ENCODE measurements around the gene FOXP1.

The FOXP1 gene

GRCh38 chr3:71614426-71614825, 30.9 kb upstream of the FOXP1 start:
- Histone ChIP-seq H3K9me2 (replicated peaks; ENCODE audit: insufficient read depth, low read length) (no peaks in the 10 kb centered on the region), H2AFZ (ENCODE audit: low read depth, low read length, severe bottlenecking) (no peak overlapping the region), H4K20me1 (ENCODE audit: low read depth, low read length) (no peaks in the 10 kb centered on the region), H3K9me3 (ENCODE audit: insufficient read depth, low read length) (no peaks in the 10 kb centered on the region), H3K4me3 (ENCODE audit: insufficient read depth, low read length, poor library complexity, severe bottlenecking) (no peak overlapping the region), H3K36me3 (ENCODE audit: low read length) (no peaks in the 10 kb centered on the region), H3K4me2 (ENCODE audit: low read depth, low read length, poor library complexity, severe bottlenecking) (no peak overlapping the region), H3K27me3 (ENCODE audit: low read length) (no peaks in the 10 kb centered on the region), H3K79me2 (ENCODE audit: insufficient read depth, low read length) (no peaks in the 10 kb centered on the region), H3K27ac (ENCODE audit: low read depth, low read length) (no peak overlapping the region), H3F3A (ENCODE audit: insufficient read depth) (no peaks in the 10 kb centered on the region), H3K9ac (ENCODE audit: low read length) (no peak overlapping the region)
- TF ChIP-seq EZH2phosphoT487 (conservative IDR thresholded peaks at IDR 0.05; ENCODE audit: low read length), result no peak
- TF ChIP-seq, protein P1, sequence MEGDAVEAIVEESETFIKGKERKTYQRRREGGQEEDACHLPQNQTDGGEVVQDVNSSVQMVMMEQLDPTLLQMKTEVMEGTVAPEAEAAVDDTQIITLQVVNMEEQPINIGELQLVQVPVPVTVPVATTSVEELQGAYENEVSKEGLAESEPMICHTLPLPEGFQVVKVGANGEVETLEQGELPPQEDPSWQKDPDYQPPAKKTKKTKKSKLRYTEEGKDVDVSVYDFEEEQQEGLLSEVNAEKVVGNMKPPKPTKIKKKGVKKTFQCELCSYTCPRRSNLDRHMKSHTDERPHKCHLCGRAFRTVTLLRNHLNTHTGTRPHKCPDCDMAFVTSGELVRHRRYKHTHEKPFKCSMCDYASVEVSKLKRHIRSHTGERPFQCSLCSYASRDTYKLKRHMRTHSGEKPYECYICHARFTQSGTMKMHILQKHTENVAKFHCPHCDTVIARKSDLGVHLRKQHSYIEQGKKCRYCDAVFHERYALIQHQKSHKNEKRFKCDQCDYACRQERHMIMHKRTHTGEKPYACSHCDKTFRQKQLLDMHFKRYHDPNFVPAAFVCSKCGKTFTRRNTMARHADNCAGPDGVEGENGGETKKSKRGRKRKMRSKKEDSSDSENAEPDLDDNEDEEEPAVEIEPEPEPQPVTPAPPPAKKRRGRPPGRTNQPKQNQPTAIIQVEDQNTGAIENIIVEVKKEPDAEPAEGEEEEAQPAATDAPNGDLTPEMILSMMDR (IDR thresholded peaks at IDR 0.05; ENCODE audit: insufficient read depth, low read length, poor library complexity, severe bottlenecking), result no peak

- H3K9me2 ChIP-seq (replicated peaks; ENCODE audit: insufficient read depth, low read length), result no peaks in the 10 kb centered on the region
- no peak overlapping the region for H3K9ac ChIP-seq (ENCODE audit: low read length)
- H4K20me1 ChIP-seq (ENCODE audit: low read depth, low read length), result no peaks in the 10 kb centered on the region
- no peaks in the 10 kb centered on the region for H3K27me3 ChIP-seq (ENCODE audit: low read length)
- no peaks in the 10 kb centered on the region for H3F3A ChIP-seq (ENCODE audit: insufficient read depth)
- H3K36me3 ChIP-seq (ENCODE audit: low read length), result no peaks in the 10 kb centered on the region
- H3K27ac ChIP-seq (ENCODE audit: low read depth, low read length), result no peak overlapping the region
- no peak overlapping the region for H3K4me3 ChIP-seq (ENCODE audit: insufficient read depth, low read length, poor library complexity, severe bottlenecking)
- no peak overlapping the region for H2AFZ ChIP-seq (ENCODE audit: low read depth, low read length, severe bottlenecking)
- no peaks in the 10 kb centered on the region for H3K9me3 ChIP-seq (ENCODE audit: insufficient read depth, low read length)
- no peaks in the 10 kb centered on the region for H3K79me2 ChIP-seq (ENCODE audit: insufficient read depth, low read length)
- TF ChIP-seq, protein P1 (IDR thresholded peaks at IDR 0.05; ENCODE audit: insufficient read depth, low read length, poor library complexity, severe bottlenecking), result no peak
- TF ChIP-seq EZH2phosphoT487 (conservative IDR thresholded peaks at IDR 0.05; ENCODE audit: low read length), result no peak
- no peak overlapping the region for H3K4me2 ChIP-seq (ENCODE audit: low read depth, low read length, poor library complexity, severe bottlenecking)
Measured at GRCh38 chr3:71611099-71611498, 27.6 kb upstream of the FOXP1 start.

DNA sequence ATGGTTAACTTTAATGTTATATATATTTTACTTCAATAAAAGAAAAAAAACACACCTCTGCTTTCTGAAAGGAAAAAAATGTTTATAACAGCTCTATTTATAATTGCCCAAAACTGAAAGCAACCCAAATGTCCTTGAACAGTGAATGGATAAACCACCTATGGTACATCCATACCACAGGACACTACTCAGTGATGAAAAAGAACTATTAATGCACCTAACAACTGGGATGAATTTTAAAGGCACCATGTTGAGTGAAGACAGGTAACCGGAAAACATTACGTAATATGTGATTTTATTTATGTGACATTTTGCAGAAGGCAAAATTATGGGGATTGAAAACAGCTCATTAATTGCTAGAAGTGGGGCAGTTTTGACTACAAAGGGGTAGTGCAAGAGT, 23.8 kb upstream of the FOXP1 start:
- Histone ChIP-seq H4K20me1 (ENCODE audit: low read depth, low read length) (no peaks in the 10 kb centered on the region), H3K27ac (ENCODE audit: low read depth, low read length) (no peak overlapping the region), H3K36me3 (ENCODE audit: low read length) (no peaks in the 10 kb centered on the region), H3K9me3 (ENCODE audit: insufficient read depth, low read length) (no peaks in the 10 kb centered on the region), H2AFZ (ENCODE audit: low read depth, low read length, severe bottlenecking) (no peak overlapping the region), H3K27me3 (ENCODE audit: low read length) (no peaks in the 10 kb centered on the region), H3K9me2 (replicated peaks; ENCODE audit: insufficient read depth, low read length) (no peaks in the 10 kb centered on the region), H3K79me2 (ENCODE audit: insufficient read depth, low read length) (no peaks in the 10 kb centered on the region), H3K9ac (ENCODE audit: low read length) (no peak overlapping the region), H3K4me3 (ENCODE audit: insufficient read depth, low read length, poor library complexity, severe bottlenecking) (no peak overlapping the region), H3K4me2 (ENCODE audit: low read depth, low read length, poor library complexity, severe bottlenecking) (no peak overlapping the region), H3F3A (ENCODE audit: insufficient read depth) (no peaks in the 10 kb centered on the region)
- TF ChIP-seq, protein P1 (IDR thresholded peaks at IDR 0.05; ENCODE audit: insufficient read depth, low read length, poor library complexity, severe bottlenecking), result no peak
- TF ChIP-seq EZH2phosphoT487 (conservative IDR thresholded peaks at IDR 0.05; ENCODE audit: low read length), result no peak

All from SU-DHL-6 (cell line).